Naive thymus-derived CD4-positive, alpha-beta T cell (primary cell): ENCODE data around the gene C8G. TPM values are rescaled to one million over a fixed set of nuclear protein-coding genes. Genes with fewer than 3 reads are reported as not detected.
A peak's percentile ranks its signal among the peaks of the same experiment; 100 is the strongest.

Experiments
- ATAC-seq: fragments of 150-1000 bp; cut with Tn5 transposase; 2 replicates; pipeline ENCODE4 v1.10.0; 2021; ENCODE audit warnings: mild to moderate bottlenecking, moderate library complexity
- CTCF ChIA-PET: fragments of 350-600 bp; sonication (Branson Sonifier 250); formaldehyde crosslinking; loops from one replicate; lab custom pipeline; 2021; ENCODE audit warnings: antibody characterized with exemption; lab: Charles Lee
- POLR2A ChIA-PET: fragments of 350-600 bp; sonication (Branson Sonifier 250); formaldehyde crosslinking; loops from one replicate; lab custom pipeline; 2021; ENCODE audit warnings: antibody characterized with exemption, inconsistent platforms; lab: Charles Lee
- DNase-seq, 9 donors: peaks; one replicate each; pipeline versions ENCODE4 v3.0.0 to v3.0.0-alpha.2; 2020 to 2022; ENCODE audit warnings: mixed read lengths in 1 of 9
- H3K27ac ChIP-seq: one replicate; pipeline ENCODE4 v1.7.0; 2013; ENCODE audit warnings: mild to moderate bottlenecking, low read depth, low read length, moderate library complexity
- H3K27me3 ChIP-seq, 2 donors: one replicate each; pipeline ENCODE4 v1.7.0; 2013; ENCODE audit warnings: low read length in 2 of 2, mild to moderate bottlenecking in 2 of 2, moderate library complexity in 2 of 2; ENCODE audit not compliant: control insufficient read depth in 2 of 2, insufficient read depth in 2 of 2
- H3K36me3 ChIP-seq, 3 experiments: 1 replicate in 2 of 3; 2 replicates in 1 of 3; pipeline ENCODE4 v1.7.0; 2013; ENCODE audit warnings: low read length in 3 of 3, mild to moderate bottlenecking in 3 of 3, moderate library complexity in 1 of 3; ENCODE audit not compliant: insufficient read depth in 3 of 3, control insufficient read depth in 2 of 3
- H3K4me1 ChIP-seq, 2 donors: one replicate each; pipeline ENCODE4 v1.7.0; 2013; ENCODE audit warnings: low read length in 2 of 2, mild to moderate bottlenecking in 2 of 2, moderate library complexity in 1 of 2; ENCODE audit not compliant: control insufficient read depth in 2 of 2, insufficient read depth in 2 of 2
- H3K4me3 ChIP-seq: 2 replicates; pipeline ENCODE4 v1.7.0; 2013; ENCODE audit warnings: mild to moderate bottlenecking, low read length
- H3K9me3 ChIP-seq, 3 experiments: 1 replicate in 2 of 3; 2 replicates in 1 of 3; pipeline ENCODE4 v1.7.0; 2013; ENCODE audit warnings: low read length in 3 of 3; ENCODE audit not compliant: control insufficient read depth in 2 of 3
- H3K27ac Mint-ChIP-seq, 9 donors: one replicate each; pipeline ENCODE4 v1.8.0; 2020 to 2022; ENCODE audit warnings: mixed read lengths in 9 of 9, mild to moderate bottlenecking in 8 of 9, moderate library complexity in 5 of 9, inconsistent platforms in 2 of 9
- H3K27me3 Mint-ChIP-seq, 5 donors: one replicate each; pipeline ENCODE4 v1.8.0; 2021 to 2022; ENCODE audit warnings: mixed read lengths in 5 of 5, mild to moderate bottlenecking in 1 of 5
- H3K36me3 Mint-ChIP-seq, 5 donors: one replicate each; pipeline ENCODE4 v1.8.0; 2020 to 2022; ENCODE audit warnings: mixed read lengths in 5 of 5, mild to moderate bottlenecking in 3 of 5, inconsistent platforms in 1 of 5
- H3K4me1 Mint-ChIP-seq, 7 donors: one replicate each; pipeline ENCODE4 v1.8.0; 2020 to 2022; ENCODE audit warnings: mixed read lengths in 7 of 7, mild to moderate bottlenecking in 3 of 7, inconsistent platforms in 1 of 7
- H3K4me3 Mint-ChIP-seq, 10 donors: one replicate each; pipeline ENCODE4 v1.8.0; 2020 to 2022; ENCODE audit warnings: mild to moderate bottlenecking in 10 of 10, mixed read lengths in 10 of 10, moderate library complexity in 6 of 10, inconsistent platforms in 2 of 10
- H3K9me3 Mint-ChIP-seq, 11 donors: one replicate each; pipeline ENCODE4 v1.8.0; 2020 to 2022; ENCODE audit warnings: mixed read lengths in 11 of 11, mild to moderate bottlenecking in 4 of 11, inconsistent platforms in 1 of 11, moderate library complexity in 1 of 11
- intact Hi-C, 2 donors: fragments of 100-400 bp; cut with micrococcal nuclease; formaldehyde crosslinking; loops; one replicate each; pipeline ENCODE4 v1.15.1; 2023
- polyA plus RNA-seq, 2 donors: library from polyadenylated mRNA; unstranded; fragments of 300-500 nt; fragmentation: Illumina TruSeq; gene quantifications; one replicate each; pipeline ENCODE4 v1.2.3, GENCODE V29; 2021
- total RNA-seq, 6 experiments: library from RNA in 5 of 6; stranded (reverse) in 5 of 6; gene quantifications; 1 replicate in 5 of 6; 2 replicates in 1 of 6; pipeline ENCODE4 v1.2.3 and lab custom pipeline; 2021 to 2026

Gene C8G
- total and polyA plus RNA-seq, 7 experiments from 2014 or later: 0.77 to 3.6 (median 1.4) TPM; not detected in 2

- H3K36me3 Mint-ChIP-seq: peaks cover 0 to 33% (median 5%) of the 10 kb centered on the region in 5 donors
- Histone ChIP-seq H3K4me3 (no peak overlapping the region), H3K27me3 (no peaks in the 10 kb centered on the region), H3K9me3 (no peaks in the 10 kb centered on the region), H3K27ac (peak overlapping the region; percentile 76), H3K4me1 (peaks cover 26 to 30% of the 10 kb centered on the region in 2 donors), H3K36me3 (peaks cover 0 to 49% (median 0%) of the 10 kb centered on the region in 3 experiments)
- H3K9me3 Mint-ChIP-seq: no peaks in the 10 kb centered on the region
- H3K27me3 Mint-ChIP-seq: no peaks in the 10 kb centered on the region
- CTCF ChIA-PET: interaction anchor here (1.6 to 2.0 kb wide), 2 partner anchors 36 to 134 kb away, joined by 4 to 5 read pairs; no protein-coding TSS in a partner anchor
- DNase-seq (no peak), ATAC-seq (no peak)
- peak overlapping the region; percentile 89 to 98 (median 94) for H3K27ac Mint-ChIP-seq
- peak overlapping the region in 8 of 10 donors; percentile 45 to 81 (median 74) for H3K4me3 Mint-ChIP-seq
- intact Hi-C loops: loop anchor here (2.0 to 5.0 kb wide), 4 partner anchors 14 to 121 kb away; partner anchors contain the start of genes EDF1 (in 1 of the 2), PHPT1 (in 1 of the 2) and TRAF2 (in 1 of the 2)
- peaks cover 14 to 60% (median 39%) of the 10 kb centered on the region in 7 donors for H3K4me1 Mint-ChIP-seq
- POLR2A ChIA-PET: no interaction called here
These were observed 44.0 kb upstream of the C8G start for GRCh38 chr9:136900988-136901515.

- intact Hi-C loops: loop anchor here (1.0 to 5.0 kb wide), 8 partner anchors 15 to 121 kb away; partner anchors contain the start of genes TRAF2 (in 2 of the 2), EDF1 (in 1 of the 2), FBXW5 (in 1 of the 2) and PHPT1 (in 1 of the 2)
These were observed 43.4 kb upstream of the C8G start for GRCh38 chr9:136901516-136902258.

GRCh38 chr9:136902259-136902821 is 42.7 kb upstream of the C8G start:
- H3K9me3 ChIP-seq: no peaks in the 10 kb centered on the region
- DNase-seq (peak; percentile 38 to 91 (median 66)), ATAC-seq (peak; percentile 93)
- no peaks in the 10 kb centered on the region for H3K9me3 Mint-ChIP-seq
- peak overlapping the region; percentile 62 to 81 (median 75) for H3K4me3 Mint-ChIP-seq
- peaks cover 0 to 58% (median 0%) of the 10 kb centered on the region in 3 experiments for H3K36me3 ChIP-seq
- peaks cover 12 to 59% (median 36%) of the 10 kb centered on the region in 7 donors for H3K4me1 Mint-ChIP-seq
- POLR2A ChIA-PET: interaction anchor here (1.0 to 1.8 kb wide), 5 partner anchors 11 to 103 kb away, joined by 4 to 15 read pairs (median 5); no protein-coding TSS in a partner anchor
- peak overlapping the region; percentile 76 for H3K27ac ChIP-seq
- intact Hi-C loops: loop anchor here (1.0 to 5.0 kb wide), 7 partner anchors 16 to 120 kb away; partner anchors contain the start of genes EDF1 (in 1 of the 2), FBXW5 (in 1 of the 2), PHPT1 (in 1 of the 2) and TRAF2 (in 1 of the 2)
- peak overlapping the region; percentile 24 for H3K4me3 ChIP-seq
- CTCF ChIA-PET: interaction anchor here (1.6 kb wide), 1 partner anchor 133 kb away, joined by 4 read pairs; no protein-coding TSS in a partner anchor
- H3K27me3 ChIP-seq: no peaks in the 10 kb centered on the region
- peak overlapping the region; percentile 89 to 98 (median 94) for H3K27ac Mint-ChIP-seq
- no peaks in the 10 kb centered on the region for H3K27me3 Mint-ChIP-seq
- H3K4me1 ChIP-seq: peaks cover 26 to 30% of the 10 kb centered on the region in 2 donors
- peaks cover 0 to 38% (median 5%) of the 10 kb centered on the region in 5 donors for H3K36me3 Mint-ChIP-seq

More at GRCh38 chr9:136901516-136902258, 43.4 kb upstream of the C8G start:
- Histone ChIP-seq H3K36me3 (peaks cover 0 to 52% (median 0%) of the 10 kb centered on the region in 3 experiments), H3K27me3 (no peaks in the 10 kb centered on the region), H3K4me1 (peaks cover 26 to 30% of the 10 kb centered on the region in 2 donors), H3K4me3 (peak overlapping the region; percentile 24), H3K9me3 (no peaks in the 10 kb centered on the region), H3K27ac (peak overlapping the region; percentile 76)
- no peaks in the 10 kb centered on the region for H3K27me3 Mint-ChIP-seq
- peak overlapping the region; percentile 62 to 81 (median 74) for H3K4me3 Mint-ChIP-seq
- H3K36me3 Mint-ChIP-seq: peaks cover 0 to 36% (median 5%) of the 10 kb centered on the region in 5 donors
- peak overlapping the region; percentile 89 to 98 (median 94) for H3K27ac Mint-ChIP-seq
- ATAC-seq (peak; percentile 68), DNase-seq (peak; percentile 21 to 80 (median 55))
- ChIA-PET CTCF (interaction anchor here (1.6 kb wide), 1 partner anchor 133 kb away, joined by 4 read pairs; no protein-coding TSS in a partner anchor), POLR2A (interaction anchor here (1.0 to 1.8 kb wide), 5 partner anchors 11 to 102 kb away, joined by 4 to 15 read pairs (median 5); no protein-coding TSS in a partner anchor)
- no peaks in the 10 kb centered on the region for H3K9me3 Mint-ChIP-seq
- H3K4me1 Mint-ChIP-seq: peaks cover 14 to 60% (median 39%) of the 10 kb centered on the region in 7 donors

- no peaks in the 10 kb centered on the region for H3K27me3 ChIP-seq
These were observed 41.9 kb upstream of the C8G start for GRCh38 chr9:136903041-136903554.

DNA sequence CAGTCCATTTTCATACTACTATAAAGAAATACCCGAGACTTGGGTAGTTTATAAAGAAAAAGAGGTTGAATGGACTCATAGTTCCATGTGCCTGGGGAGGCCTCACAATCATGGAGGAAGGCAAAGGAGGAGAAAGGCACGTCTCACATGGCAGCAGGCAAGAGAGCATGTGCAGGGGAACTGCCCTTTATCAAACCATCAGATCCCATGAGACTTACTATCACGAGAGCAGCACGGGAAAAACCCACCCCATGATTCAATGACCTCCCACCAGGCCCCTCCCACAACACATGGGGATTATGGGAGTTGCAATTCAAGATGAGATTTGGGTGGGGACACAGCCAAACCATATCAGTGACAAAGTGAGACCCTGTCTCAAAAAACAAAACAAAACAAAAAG is 38.8 kb upstream of the C8G start:
- no peak for DNase-seq
- peaks cover 0 to 2% (median 0%) of the 10 kb centered on the region in 11 donors for H3K9me3 Mint-ChIP-seq
- no peak for ATAC-seq
- Histone ChIP-seq H3K4me1 (peaks cover 23 to 27% of the 10 kb centered on the region in 2 donors), H3K36me3 (peaks cover 0 to 63% (median 4%) of the 10 kb centered on the region in 3 experiments), H3K27me3 (no peaks in the 10 kb centered on the region), H3K27ac (no peak overlapping the region), H3K4me3 (no peak overlapping the region), H3K9me3 (no peaks in the 10 kb centered on the region)
- H3K36me3 Mint-ChIP-seq: peaks cover 0 to 29% (median 4%) of the 10 kb centered on the region in 5 donors
- POLR2A ChIA-PET: interaction anchor here (0.8 kb wide), 1 partner anchor 15 kb away, joined by 3 read pairs; no protein-coding TSS in a partner anchor
- peak overlapping the region in 4 of 9 donors; percentile 4 to 68 (median 58) for H3K27ac Mint-ChIP-seq
- intact Hi-C loops: no loop called here
- H3K4me1 Mint-ChIP-seq: peaks cover 7 to 43% (median 28%) of the 10 kb centered on the region in 7 donors
- H3K4me3 Mint-ChIP-seq: no peak overlapping the region
- CTCF ChIA-PET: no interaction called here
- H3K27me3 Mint-ChIP-seq: no peaks in the 10 kb centered on the region

More at GRCh38 chr9:136903041-136903554, 41.9 kb upstream of the C8G start:
- Histone ChIP-seq H3K4me3 (no peak overlapping the region), H3K36me3 (peaks cover 0 to 66% (median 4%) of the 10 kb centered on the region in 3 experiments), H3K4me1 (peaks cover 26 to 30% of the 10 kb centered on the region in 2 donors), H3K27ac (peak overlapping the region; percentile 76), H3K9me3 (no peaks in the 10 kb centered on the region)
- H3K9me3 Mint-ChIP-seq: no peaks in the 10 kb centered on the region
- H3K27me3 Mint-ChIP-seq: no peaks in the 10 kb centered on the region
- intact Hi-C loops: loop anchor here (5.0 kb wide), 3 partner anchors 36 to 119 kb away; partner anchors contain the start of genes EDF1 (in 1 of the 2) and PHPT1 (in 1 of the 2)
- DNase-seq: no peak
- H3K4me1 Mint-ChIP-seq: peaks cover 12 to 58% (median 36%) of the 10 kb centered on the region in 7 donors
- no peak for ATAC-seq
- peak overlapping the region in 4 of 10 donors; percentile 49 to 81 (median 69) for H3K4me3 Mint-ChIP-seq
- POLR2A ChIA-PET: interaction anchor here (1.5 to 1.8 kb wide), 2 partner anchors 16 to 22 kb away, joined by 5 to 7 read pairs; no protein-coding TSS in a partner anchor
- H3K27ac Mint-ChIP-seq: peak overlapping the region in 7 of 9 donors; percentile 56 to 98 (median 93)
- H3K36me3 Mint-ChIP-seq: peaks cover 0 to 40% (median 5%) of the 10 kb centered on the region in 5 donors
- CTCF ChIA-PET: interaction anchor here (0.5 to 0.6 kb wide), 2 partner anchors 20 to 60 kb away, joined by 3 to 4 read pairs; no protein-coding TSS in a partner anchor
